NCI-H526 (cell line): Measurements from ENCODE around the gene THYN1.
"Not testable (repeated sequence)": the region's sequence is repeated elsewhere in the genome, so short reads cannot be mapped to it uniquely, and the experiment has no call there.

ENCODE experiments used
- DNase-seq, 2 experiments: peaks; one replicate each; lab custom pipeline; 2025; lab: John Stamatoyannopoulos, UW

Gene THYN1

DNA sequence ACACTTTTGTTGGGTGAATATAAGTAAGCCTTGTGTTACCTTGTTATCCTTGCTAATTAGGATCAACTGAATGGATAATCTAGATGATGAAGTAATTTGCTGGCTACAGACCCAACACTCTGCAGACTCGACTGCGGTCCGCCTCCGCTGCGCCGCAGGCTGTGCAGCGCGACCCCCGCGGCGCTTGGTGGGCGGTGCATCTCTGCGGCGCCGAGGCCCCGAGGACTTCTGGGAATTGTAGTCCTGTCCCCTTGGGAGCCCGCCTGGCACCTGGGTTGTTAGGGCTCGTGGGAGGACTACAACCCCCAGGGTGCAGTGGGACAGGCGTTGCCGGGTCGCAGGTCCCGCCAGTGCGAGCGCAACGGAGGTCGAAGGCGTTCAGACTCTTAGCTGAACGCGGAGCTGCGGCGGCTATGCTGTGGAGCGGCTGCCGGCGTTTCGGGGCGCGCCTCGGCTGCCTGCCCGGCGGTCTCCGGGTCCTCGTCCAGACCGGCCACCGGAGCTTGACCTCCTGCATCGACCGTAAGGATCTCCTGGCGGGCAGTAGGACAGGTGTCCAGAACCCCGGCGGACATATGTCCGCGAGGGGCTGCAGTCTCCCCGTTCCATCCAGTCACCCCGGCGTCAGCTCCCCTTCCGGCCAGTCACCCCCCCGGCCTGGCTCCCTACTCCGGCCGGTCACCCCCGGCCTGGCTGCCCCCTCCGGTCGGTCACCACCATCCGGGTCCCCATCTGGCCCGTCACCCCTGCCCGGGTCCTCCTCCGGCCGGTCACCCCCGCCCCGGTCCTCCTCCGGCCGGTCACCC lies at the start of gene THYN1, which contains the start of gene ACAD8:
TSS of gene THYN1 (minus strand) at position 165 of the 806 bp plus-strand sequence. CDS start 470 bp downstream, outside the sequence.
TSS of gene ACAD8 (plus strand) at position 381 of the 806 bp plus-strand sequence. CDS start at position 414, 33 bp downstream.
- peak; percentile 99 to 100 for DNase-seq

DNA sequence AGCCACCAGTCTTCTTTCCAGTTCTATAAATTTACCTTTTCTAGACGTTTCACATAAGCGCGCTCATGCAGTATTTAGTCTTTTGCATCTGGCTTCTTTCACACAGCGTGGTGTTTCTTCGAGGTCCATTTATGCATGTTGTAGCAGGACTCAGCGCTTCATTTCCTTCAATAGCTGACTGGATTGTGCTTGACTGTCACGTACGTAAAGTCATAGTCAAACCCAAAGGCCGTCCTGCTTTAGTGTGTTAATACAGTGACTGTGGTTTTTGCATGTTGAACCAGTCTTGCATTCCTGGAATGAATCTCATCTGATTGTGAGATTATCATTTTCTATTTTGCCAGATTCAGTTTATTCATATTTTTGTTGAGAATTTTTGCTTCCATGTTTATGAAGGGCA lies 41.5 kb upstream of the THYN1 start:
- no peak for DNase-seq

DNA sequence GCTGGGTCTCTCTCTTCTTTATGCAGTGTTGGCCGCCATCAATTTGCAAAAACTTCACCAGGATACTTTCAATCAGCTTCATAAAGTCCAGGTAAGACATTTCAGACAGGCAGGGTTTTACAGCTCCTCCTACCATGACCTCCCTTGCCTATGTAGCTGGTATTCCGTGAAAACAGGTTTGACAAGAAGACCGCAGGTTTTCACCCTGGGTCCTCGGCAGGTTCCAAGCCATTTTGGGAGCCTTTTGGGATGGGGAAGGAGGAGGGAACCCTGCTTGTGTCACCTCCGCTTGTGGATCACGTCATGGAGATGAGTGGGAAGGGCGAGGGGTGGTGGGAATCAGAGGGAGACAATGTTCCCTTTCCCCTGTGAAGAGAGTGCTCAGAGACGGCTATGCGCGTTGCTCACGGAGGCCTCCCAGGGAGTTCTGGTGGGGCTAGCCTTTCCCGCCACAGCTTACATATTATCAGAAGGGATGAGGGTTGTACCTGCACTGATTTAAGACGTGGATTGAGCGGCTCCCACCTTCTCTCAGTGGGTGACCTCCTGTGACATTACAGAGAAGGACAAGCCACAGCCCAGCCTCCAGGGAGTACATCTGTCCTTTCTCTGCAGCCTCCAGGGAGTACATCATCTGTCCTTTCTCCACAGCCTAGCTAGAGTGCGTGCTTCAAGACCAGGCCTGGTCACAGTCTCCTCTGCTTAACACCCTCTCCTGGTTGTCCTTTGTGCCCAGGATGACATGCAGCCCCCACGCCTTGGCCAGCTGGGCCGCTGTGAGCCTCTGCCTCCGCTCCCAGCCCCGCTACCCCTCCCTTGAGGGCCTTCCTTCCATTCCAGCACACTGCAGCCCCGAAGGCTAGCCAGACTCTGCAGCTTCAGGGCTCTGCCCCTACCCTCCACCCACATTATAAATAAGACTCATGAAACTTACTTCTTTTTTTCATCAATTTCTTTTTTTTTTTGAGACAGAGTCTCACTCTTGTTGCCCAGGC lies 40.3 kb upstream of the THYN1 start:
- DNase-seq = no peak

DNA sequence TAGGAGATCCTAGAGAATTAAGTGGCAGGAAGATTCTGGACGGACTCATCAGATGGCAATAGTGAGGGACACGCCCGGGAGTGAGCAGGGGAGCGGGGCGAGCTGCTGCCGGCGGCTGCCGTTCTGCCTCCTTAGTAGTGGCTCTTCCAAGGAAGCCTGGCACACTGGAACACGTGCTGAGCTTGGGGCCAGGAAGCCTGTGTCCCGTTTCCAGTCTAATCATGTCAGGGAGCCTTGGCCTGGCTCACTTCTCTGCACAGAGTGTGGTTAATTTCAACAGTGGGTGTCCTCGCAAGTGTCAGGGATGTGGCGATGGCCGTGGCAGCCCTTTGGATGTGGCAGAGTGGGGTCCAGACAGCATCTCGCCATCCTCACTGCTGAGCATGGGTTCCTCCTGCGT lies 39.5 kb upstream of the THYN1 start:
- DNase-seq = no peak

DNA sequence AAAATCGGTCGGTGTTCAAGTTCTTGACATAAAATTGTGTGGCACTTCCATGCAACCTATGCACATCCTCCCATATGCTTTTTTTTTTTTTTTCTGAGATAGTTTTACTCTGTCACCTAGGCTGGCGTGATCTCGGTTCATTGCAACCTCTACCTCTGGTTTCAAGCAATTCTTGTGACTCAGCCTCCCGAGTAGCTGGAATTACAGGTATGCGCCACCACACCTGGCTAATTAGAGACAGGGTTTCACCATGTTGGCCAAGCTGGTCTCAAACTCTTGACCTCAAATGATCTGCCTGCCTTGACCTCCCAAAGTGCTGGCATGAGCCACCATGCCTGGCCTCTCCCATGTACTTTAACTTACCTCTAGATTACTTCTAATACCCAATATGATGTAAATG lies 38.0 kb upstream of the THYN1 start:
- DNase-seq = no peak

DNA sequence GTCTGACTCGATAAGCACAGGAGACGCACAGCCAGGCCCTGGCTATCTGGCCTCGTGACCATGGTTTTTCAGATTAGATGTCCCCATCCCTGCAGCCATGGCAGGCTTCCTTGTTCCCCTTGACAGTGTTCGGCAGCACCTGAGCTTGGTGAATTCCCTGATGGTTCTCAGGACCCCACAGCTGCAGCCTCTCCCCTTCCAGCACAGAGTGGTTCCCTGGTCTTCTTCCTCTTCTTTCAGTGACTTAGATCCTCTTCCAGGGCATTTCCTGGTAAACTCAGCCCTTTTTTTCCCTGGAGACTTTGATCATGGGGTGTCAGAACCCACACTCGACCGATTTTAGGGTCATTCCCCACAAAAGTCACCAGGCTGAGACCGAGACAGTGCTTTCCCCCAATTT lies 37.5 kb upstream of the THYN1 start:
- DNase-seq = no peak

DNA sequence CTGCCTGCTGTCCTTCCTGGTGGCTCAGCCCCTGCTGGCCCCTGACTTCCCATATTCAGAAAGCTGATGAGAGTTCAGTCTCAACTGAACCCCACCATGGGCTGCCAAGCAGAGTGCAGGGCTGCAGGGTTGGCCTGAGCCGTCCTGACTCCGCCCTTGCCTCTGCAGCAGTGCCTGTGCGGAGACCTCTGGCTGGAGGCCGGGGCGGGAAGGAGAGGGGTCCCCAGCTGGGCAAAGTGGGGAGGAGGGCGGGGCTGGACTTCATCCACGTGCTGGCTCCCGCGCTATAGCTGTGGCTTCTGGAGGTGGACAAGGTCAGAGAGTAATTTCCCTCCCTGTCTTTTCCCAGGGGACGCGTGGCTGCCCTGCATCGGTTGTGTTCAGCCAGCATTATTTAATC lies 36.6 kb upstream of the THYN1 start:
- DNase-seq = no peak

DNA sequence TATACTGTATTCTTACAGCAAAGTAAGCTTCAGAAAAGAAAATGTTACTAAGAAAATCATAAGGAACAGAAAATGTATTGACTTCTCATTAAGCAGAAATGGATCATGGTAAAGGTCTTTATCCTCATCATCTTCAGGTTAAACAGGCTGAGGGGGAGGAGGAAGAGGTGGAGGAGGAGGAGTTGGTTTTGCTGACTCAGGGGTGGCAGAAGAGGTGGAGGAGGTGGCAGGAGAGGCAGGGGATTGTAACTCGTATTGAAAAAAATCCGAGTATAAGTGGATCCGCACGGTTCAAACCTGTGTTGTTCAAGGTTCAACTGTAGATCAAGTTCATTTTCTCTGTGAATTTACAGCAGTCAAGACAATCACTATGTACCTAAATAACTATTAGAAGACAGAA lies 36.0 kb upstream of the THYN1 start:
- no peak for DNase-seq

DNA sequence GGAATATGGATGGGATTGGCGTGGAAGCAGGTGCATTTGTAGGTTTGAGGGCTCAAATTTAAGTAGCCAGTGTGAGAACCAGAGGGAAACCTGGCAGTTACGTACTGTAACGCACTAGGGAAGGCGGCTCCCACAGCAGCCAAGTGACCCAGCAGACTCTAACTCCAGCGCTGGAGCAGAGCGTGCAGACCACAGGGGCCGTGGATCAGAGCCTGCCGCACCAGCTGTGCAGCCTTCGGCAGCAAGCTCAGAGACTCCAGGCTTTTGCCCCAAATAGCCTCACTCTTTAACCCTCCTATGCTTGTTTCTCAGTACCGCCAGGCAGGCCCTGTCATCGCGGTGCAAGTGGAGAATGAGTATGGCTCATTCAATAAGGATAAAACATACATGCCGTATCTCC lies 35.3 kb upstream of the THYN1 start:
- DNase-seq = no peak

DNA sequence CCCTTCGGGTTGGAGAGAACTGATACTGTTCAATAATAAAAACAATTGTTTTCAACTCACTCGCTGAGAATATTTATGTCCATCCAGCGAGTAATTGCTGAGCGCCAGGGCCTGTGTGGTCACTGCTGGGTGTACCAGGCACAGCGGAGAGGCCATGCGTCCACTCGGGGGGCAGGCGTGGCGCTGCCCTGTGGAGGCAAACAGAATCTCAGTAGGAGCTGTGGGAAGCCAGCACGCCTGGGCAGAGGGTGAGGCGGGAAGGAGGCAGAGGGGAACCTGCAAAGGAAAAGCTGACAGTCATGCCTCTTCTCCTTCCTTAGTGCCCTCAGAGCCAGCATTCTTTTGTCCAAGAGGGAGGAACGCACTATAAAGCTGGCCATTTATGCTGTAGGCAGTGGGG lies 34.4 kb upstream of the THYN1 start:
- no peak for DNase-seq

DNA sequence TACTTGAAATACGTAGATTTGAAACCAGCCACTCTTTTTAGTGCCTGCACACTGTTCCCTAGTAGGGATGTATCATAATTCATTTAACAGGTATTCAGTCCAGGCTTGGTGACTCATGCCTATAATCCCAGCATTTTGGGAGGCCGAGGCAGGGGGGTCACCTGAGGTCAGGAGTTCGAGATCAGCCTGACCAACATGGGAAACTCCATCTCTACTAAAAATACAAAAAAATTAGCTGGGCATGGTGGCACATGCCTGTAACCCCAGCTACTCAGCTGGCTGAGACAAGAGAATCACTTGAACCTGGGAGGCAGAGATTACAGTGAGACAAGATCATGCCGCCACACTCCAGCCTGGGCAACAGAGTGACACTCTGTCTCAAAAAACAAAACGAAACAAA lies 31.2 kb upstream of the THYN1 start:
- DNase-seq = not testable (repeated sequence)

DNA sequence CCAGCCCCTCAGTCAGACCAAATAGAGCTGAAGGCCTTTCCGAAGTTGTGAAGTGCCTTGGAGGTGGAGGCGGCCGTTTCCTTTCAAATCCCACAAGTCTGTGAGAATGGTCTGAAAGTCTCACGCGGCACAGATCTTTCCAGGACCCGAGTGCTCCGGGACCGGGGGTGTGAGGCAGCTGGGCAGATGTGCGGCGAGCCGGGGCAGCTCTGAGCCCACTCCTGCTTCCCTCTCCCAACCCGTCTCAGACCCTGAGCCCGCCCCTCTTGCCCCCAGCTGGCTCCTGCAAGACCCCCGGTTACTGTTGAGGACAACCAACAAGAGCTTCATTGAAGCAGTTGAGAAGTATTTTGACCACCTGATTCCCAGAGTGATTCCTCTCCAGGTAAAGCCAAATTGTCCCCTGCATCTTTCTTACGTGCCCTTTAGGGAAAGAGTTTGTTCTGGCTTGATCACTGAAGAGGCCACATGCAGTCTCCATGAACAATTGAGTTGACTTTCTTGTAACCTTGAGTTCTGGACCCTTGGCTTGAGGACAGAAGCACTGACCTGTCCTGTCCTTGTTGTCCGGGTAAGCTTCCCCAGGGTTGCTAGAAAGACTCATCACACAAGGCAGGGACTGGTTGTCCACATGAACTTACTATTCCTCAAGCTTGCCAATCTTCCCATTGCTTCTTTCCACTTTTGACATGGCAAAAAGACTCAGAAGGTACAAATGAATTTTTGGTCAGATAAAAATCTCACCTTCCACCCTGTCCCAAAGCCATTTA lies 30.5 kb upstream of the THYN1 start:
- no peak for DNase-seq

DNA sequence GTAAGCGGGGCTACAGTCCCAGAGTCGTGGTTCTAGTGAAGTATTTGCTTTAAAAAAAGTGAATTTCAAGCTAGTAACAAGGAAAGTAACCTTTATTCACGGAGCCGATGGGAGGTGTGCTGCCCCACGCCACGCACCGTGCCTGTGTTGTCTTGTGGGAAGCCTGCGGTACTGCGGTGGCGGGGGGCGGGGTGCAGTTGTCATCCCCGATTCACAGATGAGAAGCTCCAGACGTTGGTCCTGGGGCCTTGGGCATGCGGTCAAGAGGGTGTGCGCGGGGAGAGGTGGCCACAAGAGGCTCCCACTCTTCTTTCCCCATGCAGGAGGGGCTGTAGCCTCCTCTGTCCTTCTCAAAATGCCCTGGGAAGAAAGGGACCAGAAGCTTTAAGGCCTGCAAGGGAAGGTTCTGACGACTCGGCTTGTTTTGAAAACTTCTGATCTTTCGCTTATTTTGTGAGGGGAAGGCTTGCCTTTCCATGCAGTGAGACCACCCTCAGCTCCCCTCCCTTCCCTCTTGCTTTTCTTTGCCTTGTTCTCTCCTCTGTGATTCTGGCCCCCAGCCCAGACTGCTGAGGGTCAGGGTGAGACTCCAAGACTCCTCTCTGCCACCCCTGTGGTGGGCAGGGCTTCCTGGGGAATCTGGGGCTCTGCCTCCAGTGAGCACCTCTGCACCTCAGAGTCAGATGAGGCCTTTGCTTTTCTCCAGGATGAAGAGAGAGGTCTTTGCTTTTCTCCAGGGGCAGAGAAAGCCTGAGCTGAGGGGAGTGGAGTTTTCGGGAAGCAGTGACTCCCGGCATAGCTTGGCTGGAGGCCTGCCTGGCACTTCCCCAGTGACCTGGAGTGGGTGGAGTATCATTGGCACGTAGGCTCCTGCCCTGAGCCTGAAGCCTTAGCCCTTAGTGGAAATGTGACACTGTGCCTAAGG lies 29.2 kb upstream of the THYN1 start:
- no peak for DNase-seq

DNA sequence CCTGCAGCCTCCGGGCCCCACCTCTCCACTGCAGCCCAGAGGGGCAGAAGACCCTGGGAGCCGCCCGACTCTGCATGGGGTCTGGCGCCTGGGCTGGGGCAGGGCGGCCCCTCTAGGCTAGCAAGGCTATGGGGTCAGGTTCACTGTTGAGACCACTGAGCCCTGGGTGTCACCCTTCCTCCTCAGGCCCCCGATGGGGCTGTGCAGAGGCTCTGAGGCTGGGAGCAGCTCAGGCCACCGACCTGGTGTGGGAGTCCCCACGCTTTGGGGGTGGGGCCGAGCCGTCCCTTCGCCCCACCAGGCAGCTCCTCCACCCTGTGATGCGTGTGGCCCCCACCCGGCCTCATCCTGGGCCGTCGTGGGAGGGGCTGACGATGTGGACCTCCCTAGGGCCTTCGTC lies 28.5 kb upstream of the THYN1 start:
- DNase-seq = not testable (repeated sequence)

DNA sequence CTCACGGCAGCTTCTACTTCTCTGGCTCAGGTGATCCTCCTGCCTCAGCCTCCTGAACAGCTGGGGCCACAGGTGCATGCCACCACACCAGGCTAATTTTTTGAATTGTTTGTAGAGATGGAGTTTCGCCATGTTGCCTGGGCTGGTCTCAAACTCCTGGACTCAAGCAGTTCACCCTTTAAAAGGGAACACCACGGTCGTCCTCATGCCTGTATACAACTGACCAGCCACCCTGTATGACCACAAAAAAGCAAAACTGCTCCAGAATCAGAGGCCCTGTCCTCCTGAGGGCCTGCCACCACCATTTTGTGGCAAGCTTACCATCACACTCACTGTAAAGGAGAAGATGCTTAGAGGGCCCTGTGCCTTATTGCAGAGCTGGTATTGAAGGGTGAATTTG lies 25.2 kb upstream of the THYN1 start:
- DNase-seq = no peak

DNA sequence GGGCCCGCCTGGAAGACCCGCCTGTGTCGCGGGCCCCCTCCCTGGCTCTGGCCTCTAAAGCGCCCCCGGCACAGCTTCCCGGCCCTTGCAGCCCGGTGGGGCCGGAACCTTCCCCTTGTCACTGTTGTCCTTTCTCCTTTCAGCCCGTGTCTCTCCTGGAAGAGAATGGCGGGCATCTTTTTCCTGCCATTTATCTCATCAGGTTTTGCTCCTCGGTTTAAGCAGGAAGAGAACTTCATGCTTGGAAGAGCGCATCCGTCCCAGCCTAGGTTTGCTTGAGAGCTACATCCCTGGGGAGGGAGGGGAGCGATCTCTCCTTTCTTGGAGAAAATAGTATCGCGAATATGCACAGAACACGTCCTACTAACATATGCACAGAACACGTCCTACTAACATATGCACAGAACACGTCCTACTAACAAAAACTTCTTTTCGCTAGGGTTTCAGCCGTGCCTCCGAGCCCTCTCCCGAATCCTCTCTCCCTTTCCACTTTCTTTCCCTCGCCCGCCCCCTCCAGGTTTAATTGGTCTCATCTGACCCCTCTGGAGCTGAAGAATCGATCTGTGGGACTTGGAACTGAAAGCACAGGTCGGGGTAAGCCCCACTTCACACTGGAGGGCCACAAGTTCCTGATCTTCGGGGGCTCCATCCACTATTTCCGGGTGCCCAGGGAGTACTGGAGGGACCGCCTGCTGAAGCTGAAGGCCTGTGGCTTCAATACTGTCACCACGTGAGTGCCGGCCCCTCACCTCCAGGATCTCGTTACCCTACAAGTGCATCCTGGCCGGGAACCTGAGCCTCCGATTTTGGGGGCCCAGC lies 24.2 kb upstream of the THYN1 start:
- DNase-seq = peak in 1 of 2 experiments; percentile 66

DNA sequence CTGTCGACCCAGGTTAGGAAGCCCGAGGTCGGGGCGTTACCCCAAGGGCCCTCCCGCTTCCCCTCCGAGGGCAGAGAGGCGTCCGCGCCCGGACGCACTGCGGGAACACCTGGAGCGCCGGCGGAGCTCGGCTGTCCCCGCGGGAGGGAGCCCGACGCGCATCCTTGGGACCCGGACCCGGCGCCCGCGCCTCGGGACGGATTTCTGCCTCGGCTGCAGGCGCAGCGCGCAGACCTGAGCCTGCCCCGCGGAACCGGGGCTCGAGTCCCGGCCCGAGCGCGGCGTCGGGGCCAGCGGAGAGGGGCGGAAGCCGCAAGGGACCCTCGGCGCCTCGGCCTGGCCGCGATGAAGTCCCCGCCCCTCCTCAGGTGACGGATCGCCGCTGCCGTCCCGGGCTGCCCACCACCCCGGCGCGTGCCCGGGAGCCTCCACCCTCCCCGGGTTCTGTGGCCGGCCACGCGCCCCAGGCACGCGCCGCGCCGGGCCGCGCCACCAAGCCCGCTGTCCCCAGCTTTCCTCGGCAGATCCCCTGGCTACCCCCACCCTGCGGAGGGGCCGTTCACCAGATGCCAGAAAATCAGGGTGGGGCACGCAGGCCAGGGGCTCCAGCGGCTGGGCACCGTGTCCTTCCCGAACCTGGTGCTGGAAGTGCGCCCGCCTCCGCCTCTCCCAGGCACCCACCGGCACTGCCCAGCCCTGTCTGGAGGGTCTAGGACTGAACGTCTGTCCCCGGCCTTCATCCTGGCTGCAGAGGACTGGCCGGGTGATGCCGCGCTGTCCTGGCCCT lies 23.4 kb upstream of the THYN1 start:
- peak; percentile 26 to 95 for DNase-seq

DNA sequence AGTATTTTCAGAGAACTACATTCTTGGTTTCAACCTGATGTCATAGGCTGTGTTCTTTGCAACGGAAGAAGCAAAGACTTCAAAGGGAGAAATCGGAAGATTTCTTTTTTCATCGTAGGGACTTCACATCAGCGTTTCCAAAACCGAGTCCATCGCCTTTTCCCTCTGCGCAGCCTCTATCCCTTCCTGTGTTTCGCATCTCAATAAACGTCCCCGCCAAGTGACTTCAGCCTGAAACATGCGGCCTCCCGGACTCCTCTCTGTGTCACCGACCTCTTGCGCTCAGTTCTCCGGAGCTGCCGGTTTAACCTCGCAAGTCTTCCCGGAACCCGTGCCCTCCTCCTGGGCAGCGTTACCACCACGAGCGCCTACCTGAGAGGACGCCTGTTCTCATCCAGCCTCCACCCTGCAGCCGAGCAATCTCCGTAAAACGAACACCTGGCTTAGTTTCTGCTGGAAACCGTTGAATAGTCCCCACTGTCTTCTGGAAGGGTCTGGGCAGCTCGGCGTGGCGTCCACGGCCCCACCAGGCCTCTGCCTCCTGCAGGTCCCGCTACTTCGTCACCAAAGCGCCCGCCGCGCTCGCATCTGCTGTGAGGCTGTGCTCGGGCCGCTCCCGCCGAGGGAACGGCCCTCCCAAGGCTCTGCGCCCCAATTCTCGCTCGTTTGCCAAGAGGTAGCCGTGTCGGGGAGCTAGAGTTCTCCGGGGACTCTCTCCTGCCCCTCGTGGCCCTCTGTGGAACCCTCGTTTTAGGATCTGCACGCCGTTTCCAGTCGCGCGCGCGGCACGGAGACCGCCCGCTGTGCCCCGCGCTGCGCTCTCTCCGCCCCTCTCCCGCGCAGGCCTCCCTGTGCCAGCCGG lies 22.6 kb upstream of the THYN1 start, which contains the start of gene GLB1L3:
TSS of gene GLB1L3 (plus strand) at position 846 of the 862 bp plus-strand sequence. CDS start 362 bp downstream, outside the sequence.
- DNase-seq = peak; percentile 85 to 95
